Measurements from ENCODE around the gene TMEM178A. TPM values are rescaled to one million over a fixed set of nuclear protein-coding genes. Genes with fewer than 3 reads are reported as not detected.
A peak's percentile ranks its signal among the peaks of the same experiment; 100 is the strongest.

The TMEM178A gene
- total RNA-seq, 1 donor from 2014 or later, result 32.9 TPM

GRCh38 chr2:39631256-39631655 is 34.5 kb upstream of the TMEM178A start:
- H3K36me3 Mint-ChIP-seq (ENCODE audit: insufficient read depth), result no peaks in the 10 kb centered on the region
- H3K9me3 Mint-ChIP-seq (ENCODE audit: low read depth), result peaks cover 7% of the 10 kb centered on the region
- peak overlapping the region; percentile 1 for H3K27ac Mint-ChIP-seq
- TF ChIP-seq CTCF (IDR thresholded peaks at IDR 0.05; ENCODE audit: unreplicated experiment), result no peak
- H3K27me3 Mint-ChIP-seq, result no peaks in the 10 kb centered on the region
- H3K4me1 Mint-ChIP-seq (ENCODE audit: low read depth), result peaks cover 1% of the 10 kb centered on the region
- no peak for DNase-seq (ENCODE audit: low spot score, unreplicated experiment)
- H3K4me3 Mint-ChIP-seq (ENCODE audit: low read depth), result no peak overlapping the region

DNA sequence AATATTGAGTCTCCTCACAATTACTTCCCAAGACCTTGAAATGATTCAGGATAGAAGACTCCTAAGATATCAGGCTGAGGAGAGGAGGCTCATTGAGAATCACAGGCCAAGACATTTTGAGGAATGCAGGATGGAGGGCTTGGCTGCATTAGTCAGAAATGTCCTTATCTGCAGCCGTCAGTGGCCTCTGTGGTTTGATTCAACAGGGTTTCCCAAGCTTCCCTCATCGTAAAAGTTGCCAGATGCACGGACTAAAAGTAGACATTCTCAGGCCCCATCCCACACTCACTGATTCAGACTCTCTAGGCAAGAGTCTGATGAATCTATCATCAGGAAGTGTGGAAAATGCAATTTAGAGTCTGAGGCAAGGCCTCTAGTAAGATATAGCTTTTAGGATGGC is 34.0 kb upstream of the TMEM178A start:
- Mint-ChIP-seq H3K9me3 (ENCODE audit: low read depth) (peaks cover 7% of the 10 kb centered on the region), H3K4me1 (ENCODE audit: low read depth) (peaks cover 1% of the 10 kb centered on the region), H3K36me3 (ENCODE audit: insufficient read depth) (no peaks in the 10 kb centered on the region), H3K4me3 (ENCODE audit: low read depth) (no peak overlapping the region), H3K27ac (no peak overlapping the region), H3K27me3 (no peaks in the 10 kb centered on the region)
- no peak for DNase-seq (ENCODE audit: low spot score, unreplicated experiment)
- TF ChIP-seq CTCF (IDR thresholded peaks at IDR 0.05; ENCODE audit: unreplicated experiment), result no peak

DNA sequence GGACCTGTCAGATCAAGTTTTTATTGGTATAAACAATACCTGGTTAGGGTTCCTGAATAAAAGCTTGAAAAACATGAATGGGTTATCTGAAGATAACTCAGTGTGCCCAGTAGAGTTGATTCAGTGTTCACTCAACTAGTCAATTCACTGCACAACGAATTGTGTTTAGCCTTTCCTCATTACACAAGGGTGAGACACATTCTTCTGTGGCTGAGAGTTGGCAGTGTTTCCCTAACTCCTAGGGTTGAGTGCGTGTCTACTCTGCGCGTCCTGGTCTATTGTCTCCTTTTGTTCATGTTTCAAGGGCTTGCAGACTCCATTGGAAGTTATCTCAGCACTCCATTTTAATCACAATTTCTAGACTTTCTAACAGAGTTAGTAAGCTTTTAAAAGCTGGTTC is 32.8 kb upstream of the TMEM178A start:
- Mint-ChIP-seq H3K9me3 (ENCODE audit: low read depth) (peaks cover 7% of the 10 kb centered on the region), H3K36me3 (ENCODE audit: insufficient read depth) (no peaks in the 10 kb centered on the region), H3K4me3 (ENCODE audit: low read depth) (no peak overlapping the region), H3K27ac (no peak overlapping the region), H3K4me1 (ENCODE audit: low read depth) (no peaks in the 10 kb centered on the region), H3K27me3 (no peaks in the 10 kb centered on the region)
- DNase-seq (ENCODE audit: low spot score, unreplicated experiment), result no peak
- TF ChIP-seq CTCF (IDR thresholded peaks at IDR 0.05; ENCODE audit: unreplicated experiment), result no peak

- H3K4me1 Mint-ChIP-seq (ENCODE audit: low read depth), result peaks cover 1% of the 10 kb centered on the region
- H3K36me3 Mint-ChIP-seq (ENCODE audit: insufficient read depth), result no peaks in the 10 kb centered on the region
- H3K27me3 Mint-ChIP-seq, result no peaks in the 10 kb centered on the region
- no peak for DNase-seq (ENCODE audit: low spot score, unreplicated experiment)
- no peak for TF ChIP-seq CTCF (IDR thresholded peaks at IDR 0.05; ENCODE audit: unreplicated experiment)
- H3K4me3 Mint-ChIP-seq (ENCODE audit: low read depth), result no peak overlapping the region
- no peak overlapping the region for H3K27ac Mint-ChIP-seq
- H3K9me3 Mint-ChIP-seq (ENCODE audit: low read depth), result no peaks in the 10 kb centered on the region
Measured at GRCh38 chr2:39636306-39636705, 29.4 kb upstream of the TMEM178A start.

DNA sequence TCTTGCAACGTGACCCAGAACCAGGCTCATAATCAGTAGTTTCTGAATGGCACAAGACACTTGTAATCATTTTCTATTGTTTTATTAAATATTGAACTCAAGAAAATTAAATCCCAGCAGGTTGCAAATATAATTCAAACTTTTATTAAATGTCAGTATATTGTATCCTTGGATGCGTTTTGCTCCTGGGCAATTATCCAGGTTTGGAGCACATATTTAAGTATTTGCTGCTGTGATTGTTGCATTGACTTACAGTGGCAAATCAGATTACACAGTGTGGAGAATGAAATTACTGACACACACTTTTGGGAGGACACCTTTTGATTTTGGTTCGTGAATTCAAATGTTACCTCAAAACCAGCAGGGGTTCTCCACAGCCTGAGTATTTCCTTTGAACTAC is 27.1 kb upstream of the TMEM178A start:
- no peaks in the 10 kb centered on the region for H3K9me3 Mint-ChIP-seq (ENCODE audit: low read depth)
- no peak for DNase-seq (ENCODE audit: low spot score, unreplicated experiment)
- no peaks in the 10 kb centered on the region for H3K36me3 Mint-ChIP-seq (ENCODE audit: insufficient read depth)
- no peak for TF ChIP-seq CTCF (IDR thresholded peaks at IDR 0.05; ENCODE audit: unreplicated experiment)
- no peaks in the 10 kb centered on the region for H3K27me3 Mint-ChIP-seq
- H3K4me3 Mint-ChIP-seq (ENCODE audit: low read depth), result no peak overlapping the region
- H3K4me1 Mint-ChIP-seq (ENCODE audit: low read depth), result peaks cover 11% of the 10 kb centered on the region
- H3K27ac Mint-ChIP-seq, result no peak overlapping the region

All from progenitor cell of endocrine pancreas (in vitro differentiated cells).